Measurements from ENCODE around the gene DLG1.

Gene DLG1

GRCh38 chr3:197015790-197016736 is 282.3 kb downstream of the DLG1 start:
- no peak for DNase-seq (ENCODE audit: low read depth in 2 of 2)

DNA sequence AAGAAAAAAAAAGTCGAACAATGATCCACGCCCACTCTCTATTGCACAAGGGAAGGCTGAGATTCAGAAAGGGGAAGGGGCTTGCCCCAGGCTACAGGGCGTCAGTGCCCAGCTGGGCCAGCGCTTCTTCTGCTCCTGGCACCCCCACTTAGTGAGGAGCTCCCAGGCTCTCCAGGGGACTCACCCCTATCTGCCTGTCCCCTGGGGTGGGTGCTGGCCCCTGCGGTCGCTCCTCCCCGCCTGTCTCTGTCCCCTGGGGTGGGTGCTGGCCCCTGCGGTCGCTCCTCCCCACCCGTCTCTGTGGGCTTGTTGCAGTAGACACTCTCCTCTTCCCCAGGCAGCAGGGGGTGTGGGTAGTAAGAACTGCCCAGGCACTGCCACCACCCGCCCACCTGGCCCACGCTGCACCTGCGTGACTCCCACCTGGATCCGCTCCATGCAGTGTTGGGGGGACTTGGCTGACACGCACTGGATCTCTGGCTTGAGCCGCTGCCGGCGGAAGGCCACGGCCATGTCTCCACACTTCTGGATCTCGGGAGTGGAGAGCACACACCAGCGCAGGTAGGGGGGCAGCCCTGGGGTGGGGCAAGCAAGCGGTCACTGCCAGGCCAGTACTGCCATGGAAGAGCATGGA is 283.4 kb downstream of the DLG1 start:
- no peak for DNase-seq (ENCODE audit: low read depth in 2 of 2)

DNA sequence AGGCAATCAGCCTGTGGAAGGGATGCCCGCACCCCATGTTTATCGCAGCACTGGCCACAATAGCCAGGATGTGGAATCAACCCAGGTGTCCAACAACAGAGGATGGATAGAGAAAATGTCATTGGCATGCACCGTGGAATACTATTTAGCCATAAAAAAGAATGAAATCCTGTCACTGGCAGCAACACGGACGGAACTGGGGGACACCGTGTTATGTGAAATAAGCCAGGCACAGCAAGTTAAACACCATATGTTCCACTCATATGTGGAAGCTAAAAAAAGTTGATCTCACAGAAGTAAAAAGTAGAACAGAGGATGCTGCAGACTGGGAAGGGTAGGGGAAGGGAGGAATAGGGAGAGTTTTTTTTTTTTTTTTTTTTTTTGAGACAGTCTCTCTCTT is 284.4 kb downstream of the DLG1 start:
- no peak for DNase-seq (ENCODE audit: low read depth in 2 of 2)

- no peak for DNase-seq (ENCODE audit: low read depth in 2 of 2)
These were observed 285.9 kb downstream of the DLG1 start for GRCh38 chr3:197012540-197012883.

DNA sequence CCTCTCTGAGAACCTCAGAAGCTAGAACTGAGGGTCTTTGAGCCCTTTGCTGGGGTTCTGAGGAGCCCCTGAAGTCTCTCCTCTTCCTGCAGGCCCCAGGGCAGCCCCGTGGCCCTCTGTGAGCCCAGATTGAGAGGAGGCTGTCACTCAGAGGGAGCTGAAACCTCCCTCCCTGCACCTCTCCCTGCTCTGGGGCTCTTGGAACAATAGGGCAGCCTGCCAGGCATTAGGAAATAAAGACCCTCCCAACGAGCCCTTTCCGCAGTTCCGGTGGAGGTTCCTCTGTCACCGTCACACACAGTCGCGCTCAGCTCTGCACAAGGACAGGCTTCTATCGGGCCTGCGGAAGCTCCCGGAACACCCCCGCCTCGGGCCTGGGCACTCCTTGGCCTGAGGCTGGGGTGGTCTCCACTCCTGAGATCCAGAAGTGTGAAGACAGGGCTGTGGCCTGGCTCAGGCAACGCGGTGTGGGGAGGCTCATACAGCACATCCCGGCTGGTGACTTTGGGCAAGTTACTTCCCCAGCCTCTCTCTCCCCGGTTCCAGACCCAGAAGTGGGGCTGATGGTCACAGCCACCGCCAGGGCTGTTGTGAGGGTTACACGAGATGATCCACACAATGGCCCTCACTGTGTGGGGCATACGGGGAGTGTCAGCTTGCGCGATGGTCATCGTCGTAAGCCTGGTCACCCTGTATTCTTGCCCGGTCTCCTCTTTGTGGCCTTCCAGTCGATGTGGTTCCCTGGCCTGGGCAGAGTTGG is 286.5 kb downstream of the DLG1 start:
- DNase-seq (ENCODE audit: low read depth in 2 of 2) = no peak

DNA sequence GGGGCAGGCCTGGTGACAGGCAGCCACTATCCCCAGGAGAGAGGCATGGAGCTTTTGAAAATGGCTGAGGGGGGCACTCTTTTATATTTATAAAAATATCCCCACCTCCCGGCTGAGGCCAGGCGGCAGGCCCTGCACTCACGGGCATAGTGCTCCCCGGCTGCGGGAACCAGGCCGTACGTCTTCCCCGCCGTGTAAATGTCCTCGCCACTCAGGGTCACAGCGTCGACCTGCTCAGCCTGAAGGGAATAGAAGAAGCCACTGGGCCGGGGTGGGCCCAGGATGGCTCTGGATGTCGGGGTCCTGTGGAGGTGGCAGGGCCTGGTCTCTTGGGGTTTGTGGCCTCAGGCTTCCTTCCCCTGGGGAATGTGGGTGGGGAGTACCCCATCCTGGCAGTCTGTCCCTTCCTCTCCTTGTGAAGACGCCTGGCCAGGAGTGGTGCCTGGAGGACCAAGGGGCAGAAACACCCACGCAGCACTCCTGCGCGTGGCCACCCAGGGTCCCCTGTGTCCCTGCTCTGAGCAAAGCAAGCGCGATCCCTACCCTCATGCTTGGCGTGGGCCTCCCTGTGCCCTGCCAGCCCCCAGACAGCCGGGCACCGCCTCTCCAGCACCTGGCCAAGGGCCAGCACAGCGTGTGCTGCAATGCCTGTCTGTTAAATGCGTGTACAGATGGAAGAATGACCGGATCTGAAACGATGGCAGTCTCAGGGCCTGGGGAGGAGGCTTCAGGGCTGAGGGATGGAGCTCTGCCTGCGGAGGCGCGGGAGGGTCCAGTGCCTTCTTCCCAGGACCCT is 287.7 kb downstream of the DLG1 start:
- no peak for DNase-seq (ENCODE audit: low read depth in 2 of 2)

GRCh38 chr3:197009532-197010019 is 288.8 kb downstream of the DLG1 start:
- DNase-seq (ENCODE audit: low read depth in 2 of 2) = no peak

DNA sequence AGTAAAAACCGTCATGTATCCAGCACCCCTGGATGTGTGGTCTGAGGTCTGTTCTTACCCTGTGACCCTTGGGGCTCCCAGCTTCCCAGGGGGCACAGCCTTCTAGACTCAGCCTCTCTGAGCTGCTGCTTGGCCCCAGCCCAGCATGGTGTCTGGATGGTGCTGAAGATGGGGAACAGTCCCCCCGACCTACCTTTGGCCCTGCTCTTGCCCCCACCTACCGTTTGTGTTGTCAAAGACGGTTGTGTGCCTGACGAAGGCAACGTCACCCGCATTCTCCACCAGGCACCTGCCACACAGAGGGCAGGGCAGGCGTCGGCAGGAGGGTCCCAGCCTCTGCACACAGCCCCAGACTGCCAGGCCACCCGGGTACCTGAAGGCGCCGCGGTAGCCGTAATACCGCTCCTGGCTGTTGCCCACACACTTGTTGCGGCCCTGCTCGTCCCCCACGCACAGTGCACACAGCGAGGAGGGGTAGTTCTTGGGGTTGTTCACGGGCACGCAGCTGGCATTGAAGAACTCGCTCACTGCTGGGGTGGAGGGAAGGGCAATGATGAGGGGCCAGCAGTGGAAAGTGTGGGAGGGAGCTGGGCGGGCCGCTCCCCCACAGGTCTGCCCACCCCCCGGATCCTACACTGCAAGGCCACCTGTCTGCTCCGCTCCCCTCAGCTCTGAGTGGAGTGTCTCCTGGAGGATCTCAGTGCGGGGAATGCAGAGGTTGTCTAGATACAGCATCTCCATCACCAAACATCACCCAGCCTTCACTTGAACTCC is 289.8 kb downstream of the DLG1 start:
- no peak for DNase-seq (ENCODE audit: low read depth in 2 of 2)

DNA sequence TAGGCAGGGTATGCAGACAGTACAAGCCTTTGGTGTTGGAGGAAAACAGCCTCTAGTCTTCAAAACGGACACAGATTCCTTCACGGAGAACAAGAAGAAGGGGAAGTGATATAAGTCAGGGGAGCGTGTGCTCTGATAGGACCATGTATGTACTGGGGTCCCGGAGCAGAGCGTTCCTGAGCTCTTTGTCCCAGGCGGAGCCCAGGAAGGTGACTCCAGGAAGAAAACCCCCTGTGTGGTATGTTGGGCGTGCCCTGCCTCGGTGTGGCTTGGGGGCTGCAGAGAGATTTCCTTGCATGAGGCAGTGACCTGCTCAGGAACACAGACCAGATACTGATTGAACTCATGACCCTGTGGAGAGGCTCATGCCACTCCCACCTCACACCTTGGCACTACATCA is 290.5 kb downstream of the DLG1 start:
- no peak for DNase-seq (ENCODE audit: low read depth in 2 of 2)

DNA sequence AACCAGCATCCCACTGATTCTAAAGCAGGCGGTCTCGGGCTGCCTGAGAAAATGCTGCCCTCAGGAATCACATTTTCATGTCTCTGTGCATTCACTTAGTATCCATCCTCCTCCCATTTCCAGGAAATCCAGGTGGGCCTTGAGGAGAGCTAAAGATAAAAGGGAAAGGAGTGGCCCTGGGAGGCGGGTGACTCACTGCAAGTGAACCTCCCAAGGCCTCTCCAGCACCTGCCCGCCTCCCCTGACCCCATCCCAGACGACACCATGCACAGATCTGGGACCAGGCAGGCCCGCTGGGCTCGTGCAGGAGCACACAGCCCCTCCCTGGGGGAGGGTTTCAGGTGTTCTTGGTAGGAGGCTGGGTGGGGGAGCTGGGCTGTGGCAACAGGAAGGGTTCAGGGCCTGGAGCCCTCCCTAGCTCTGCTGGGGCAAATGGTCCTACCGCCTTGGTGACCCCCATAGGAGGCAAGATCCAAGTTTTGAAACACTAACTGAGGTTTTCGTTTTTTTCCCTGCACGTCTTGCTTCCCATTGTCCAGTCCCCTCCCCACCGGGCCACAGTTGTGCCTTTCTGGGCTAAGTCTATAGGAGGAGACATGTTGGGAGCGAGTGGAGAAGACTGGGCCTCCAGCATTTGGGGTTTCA is 291.0 kb downstream of the DLG1 start:
- DNase-seq (ENCODE audit: low read depth in 2 of 2) = no peak

DNA sequence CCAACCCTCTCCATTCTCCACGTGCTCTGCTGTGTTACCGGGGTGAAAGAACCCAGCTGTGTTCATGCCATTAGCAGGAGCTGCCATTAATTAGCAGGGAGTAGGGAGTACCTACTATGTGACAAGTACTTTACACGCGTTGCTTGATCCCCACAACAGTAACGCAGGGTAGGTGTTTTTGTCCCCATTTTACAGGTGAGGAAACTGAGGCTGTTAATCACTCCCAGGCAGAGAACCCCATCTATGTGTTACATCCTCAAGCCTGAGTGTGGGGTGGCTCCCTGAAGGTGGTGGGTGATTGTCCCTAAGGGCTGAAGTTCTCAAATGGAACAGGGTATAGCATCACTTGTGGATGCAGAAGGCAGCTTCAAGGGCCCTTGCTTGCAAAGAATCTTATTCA is 291.6 kb downstream of the DLG1 start:
- no peak for DNase-seq (ENCODE audit: low read depth in 2 of 2)

DNA sequence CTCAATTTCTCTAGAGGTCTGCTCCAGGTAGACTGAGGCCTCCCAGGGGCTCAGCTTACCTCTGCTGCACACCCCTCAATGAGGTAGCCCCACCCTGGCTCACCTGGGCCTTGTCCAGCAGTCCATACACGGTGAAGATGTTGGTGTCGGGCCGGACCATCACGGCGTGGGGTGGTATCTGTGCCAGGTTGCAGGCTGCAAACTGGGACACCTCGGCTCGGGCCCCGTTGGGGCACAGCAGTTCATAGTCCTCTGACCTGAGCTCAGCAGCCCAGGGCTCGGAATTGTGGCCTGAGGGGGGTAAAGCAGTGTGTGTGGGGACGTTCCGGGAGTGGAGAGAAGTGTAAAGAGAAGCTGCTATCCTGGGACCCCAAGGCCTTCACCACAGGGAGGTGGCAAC is 292.0 kb downstream of the DLG1 start:
- DNase-seq (ENCODE audit: low read depth in 2 of 2) = no peak

- no peak for DNase-seq (ENCODE audit: low read depth in 2 of 2)
These were observed 294.7 kb downstream of the DLG1 start for GRCh38 chr3:197003461-197004385.

GRCh38 chr3:197002701-197003454 is 295.5 kb downstream of the DLG1 start:
- peak; percentile 68 to 85 for DNase-seq (ENCODE audit: low read depth in 2 of 2)

GRCh38 chr3:197001972-197002700 is 296.3 kb downstream of the DLG1 start:
- DNase-seq (ENCODE audit: low read depth in 2 of 2) = no peak

- no peak for DNase-seq (ENCODE audit: low read depth in 2 of 2)
These were observed 297.1 kb downstream of the DLG1 start for GRCh38 chr3:197001106-197001971.

- no peak for DNase-seq (ENCODE audit: low read depth in 2 of 2)
These were observed 298.2 kb downstream of the DLG1 start for GRCh38 chr3:197000211-197000610.

Measured in stimulated activated CD8-positive, alpha-beta memory T cell treated with anti-CD3 and anti-CD28 coated beads, Interleukin-2, amount 100 ng/mL, for 48 hours (primary cell).